GM18951 (cell line): ENCODE measurements around the gene TRMT2A.

ENCODE experiments used
- POLR2A ChIP-seq: IDR thresholded peaks from 4 replicates; pipeline ENCODE4 v1.6.1; 2011; ENCODE audit warnings: mild to moderate bottlenecking; ENCODE audit not compliant: insufficient read length, insufficient read depth; ENCODE audit errors: extremely low read depth
- in situ Hi-C: fragments of 300-500 bp; cut with MboI; formaldehyde crosslinking; loops from one replicate; pipeline ENCODE4 v1.12.0; 2022; ENCODE audit warnings: low sequenced_read_pairs, mixed read lengths, inconsistent platforms; ENCODE audit not compliant: unreplicated experiment

TRMT2A gene

GRCh38 chr22:20107471-20107901, 9.5 kb downstream of the TRMT2A start:
- in situ Hi-C loops, result no loop called here
- TF ChIP-seq POLR2A, result no peak

DNA sequence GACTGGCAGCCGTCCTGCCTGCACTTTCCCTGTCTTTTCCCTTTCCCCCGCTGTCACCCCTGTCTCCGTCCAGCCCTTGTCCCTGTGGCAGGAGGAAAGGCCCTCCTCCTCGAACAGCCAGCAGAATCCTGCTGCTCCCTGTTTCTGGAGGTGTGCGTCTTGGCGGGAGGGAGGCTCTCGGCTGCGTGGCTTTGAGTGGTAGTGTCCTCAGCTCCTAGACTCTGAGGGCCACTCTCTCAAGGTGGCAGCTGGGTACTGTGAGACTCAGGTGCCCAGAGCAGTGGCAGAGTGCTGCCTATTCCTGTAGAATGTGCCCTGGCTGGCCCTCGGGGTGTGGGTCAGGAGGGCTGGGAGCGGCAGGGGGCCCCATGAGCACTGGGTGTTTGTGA, 10.2 kb downstream of the TRMT2A start:
- in situ Hi-C loops, result no loop called here
- no peak for TF ChIP-seq POLR2A

DNA sequence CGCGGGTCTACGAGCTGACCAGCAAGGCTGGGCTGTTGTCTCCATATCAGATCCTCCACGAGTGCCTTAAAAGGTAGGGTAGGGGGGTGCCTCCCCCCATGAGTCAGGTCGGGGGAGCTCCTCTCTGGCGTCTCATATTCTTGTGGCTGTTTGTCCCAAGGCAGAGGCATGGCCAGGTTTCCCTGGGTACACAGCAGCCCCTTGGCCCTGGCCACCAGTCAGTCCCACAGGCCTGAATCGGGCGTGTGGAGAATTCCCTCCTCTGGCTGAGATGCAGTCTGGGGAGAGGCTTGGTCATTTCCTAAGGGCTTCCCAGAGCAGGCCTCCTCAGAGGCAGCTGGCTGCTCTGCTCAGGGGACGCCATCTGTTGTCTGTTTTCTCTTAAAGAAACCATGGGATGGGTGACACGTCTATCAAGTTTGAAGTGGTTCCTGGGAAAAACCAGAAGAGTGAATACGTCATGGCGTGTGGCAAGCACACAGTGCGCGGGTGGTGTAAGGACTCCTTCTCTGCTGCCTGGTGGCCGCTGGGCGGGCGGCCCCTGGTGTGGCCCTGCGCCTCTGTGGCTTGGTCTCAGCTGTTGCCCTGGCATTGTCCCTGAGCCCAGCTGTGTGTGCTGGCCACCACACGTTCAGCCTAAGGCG, 10.7 kb downstream of the TRMT2A start:
- no peak for TF ChIP-seq POLR2A

DNA sequence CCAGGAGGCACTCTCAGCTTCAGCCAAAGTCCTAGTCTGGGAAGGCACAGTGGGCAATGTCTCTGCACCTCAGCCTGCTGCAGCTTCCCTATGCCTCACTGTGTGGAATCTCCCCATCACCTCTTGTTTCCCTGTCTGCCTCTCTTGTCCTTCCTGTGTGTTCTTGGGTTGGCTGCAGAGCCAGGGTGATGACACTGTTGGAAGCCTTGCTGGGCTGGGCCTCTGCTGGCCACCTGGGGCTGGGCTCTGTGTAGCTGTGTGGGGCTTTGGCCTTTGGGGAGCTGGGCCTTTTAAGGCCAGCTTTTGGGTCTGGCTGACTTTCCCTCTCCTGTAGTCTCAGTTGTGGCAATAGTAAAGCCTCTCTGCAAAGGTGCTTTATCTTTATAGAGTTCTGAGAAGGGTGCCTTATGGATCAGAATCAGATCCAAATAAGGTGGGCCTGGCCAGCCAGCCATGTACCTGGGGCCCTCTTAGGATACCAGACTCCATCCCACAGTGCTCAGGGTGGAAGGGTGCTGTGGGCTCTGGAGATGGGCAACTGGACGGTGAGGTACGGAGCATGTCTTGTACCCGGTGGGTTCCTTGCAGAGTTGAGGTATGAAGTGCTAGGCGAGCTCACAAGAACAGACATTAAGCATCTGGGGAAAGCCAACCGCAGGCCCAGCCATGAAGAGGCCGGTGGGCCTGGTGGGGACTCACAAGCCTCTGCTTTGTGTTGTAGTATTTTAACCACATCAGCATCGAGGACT, 11.4 kb downstream of the TRMT2A start:
- TF ChIP-seq POLR2A, result no peak
- in situ Hi-C loops, result no loop called here

More for the DNA sequence above, 10.7 kb downstream of the TRMT2A start:
- in situ Hi-C loops, result no loop called here

GRCh38 chr22:20102203-20102780, 14.7 kb downstream of the TRMT2A start:
- TF ChIP-seq POLR2A, result no peak
- in situ Hi-C loops, result no loop called here

- no peak for TF ChIP-seq POLR2A
- in situ Hi-C loops, result no loop called here
Measured at GRCh38 chr22:20101638-20102037, 15.4 kb downstream of the TRMT2A start.

DNA sequence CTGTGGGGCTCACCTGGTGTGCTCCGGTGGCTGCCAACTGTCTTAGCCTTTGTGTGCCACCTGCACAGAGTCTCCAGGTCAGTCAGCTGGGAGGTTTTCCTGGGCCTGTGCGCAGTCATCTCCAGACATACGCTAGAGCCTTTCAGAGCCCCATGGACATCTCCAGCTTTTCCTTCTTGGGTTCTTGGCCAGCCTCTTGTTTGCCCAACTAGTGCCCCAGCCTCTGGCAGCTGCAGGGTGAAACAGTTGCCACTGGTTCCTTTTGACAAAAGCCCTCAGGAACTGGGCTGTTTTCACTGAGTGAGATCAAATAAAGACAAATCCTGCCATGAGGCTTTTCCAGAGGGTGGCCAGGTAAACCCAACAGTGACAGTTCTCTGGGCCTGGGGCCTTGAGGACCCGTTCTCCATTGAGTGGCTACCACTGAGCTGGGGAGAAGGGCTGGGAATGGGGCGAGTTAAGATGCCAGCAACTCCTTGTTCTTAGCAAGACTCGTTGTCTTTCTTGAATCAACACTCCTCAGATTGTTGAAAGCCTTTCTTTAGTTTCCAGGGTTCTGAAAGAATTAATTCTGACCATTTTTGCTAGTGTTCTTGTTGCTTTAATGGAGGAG, 17.8 kb downstream of the TRMT2A start:
- TF ChIP-seq POLR2A, result no peak
- in situ Hi-C loops, result no loop called here

DNA sequence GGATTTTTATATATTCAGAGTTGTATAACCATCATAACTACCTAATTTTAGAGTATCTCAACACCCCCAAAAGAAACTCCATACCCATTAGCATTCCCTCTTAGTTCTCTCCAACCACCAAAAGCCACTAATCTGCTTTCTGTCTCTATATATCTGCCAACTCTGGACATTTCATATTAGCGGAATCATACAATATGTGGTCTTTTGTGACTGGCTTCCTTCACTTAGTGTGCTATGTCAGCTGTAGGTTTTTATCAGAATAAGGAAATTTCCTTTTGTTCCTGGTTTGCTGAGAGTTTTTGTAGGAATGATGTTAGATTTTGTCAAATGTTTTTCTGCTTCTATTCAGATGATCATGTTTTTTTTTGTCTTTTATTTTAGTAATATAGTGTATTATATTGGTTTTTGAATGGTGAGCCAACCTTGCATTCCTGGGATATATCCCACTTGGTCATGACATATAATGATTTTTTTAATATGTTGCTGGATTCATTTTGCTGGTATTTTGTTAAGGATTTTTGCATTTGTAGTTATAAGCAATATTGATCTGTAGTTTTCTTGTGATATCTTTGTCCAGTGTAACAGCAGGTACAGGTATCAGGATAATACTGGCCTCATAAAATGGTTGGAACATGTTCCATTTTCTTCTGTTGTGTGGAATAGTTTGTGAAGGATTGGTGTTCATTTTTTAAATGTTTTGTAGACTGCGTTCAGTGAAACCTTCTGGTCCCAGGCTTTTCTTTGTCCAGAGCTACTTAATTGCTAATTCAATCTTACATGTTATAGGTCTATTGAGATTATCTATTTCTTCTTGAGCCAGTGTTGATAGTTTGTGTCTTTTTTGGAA, 20.2 kb downstream of the TRMT2A start:
- no peak for TF ChIP-seq POLR2A
- in situ Hi-C loops, result no loop called here

DNA sequence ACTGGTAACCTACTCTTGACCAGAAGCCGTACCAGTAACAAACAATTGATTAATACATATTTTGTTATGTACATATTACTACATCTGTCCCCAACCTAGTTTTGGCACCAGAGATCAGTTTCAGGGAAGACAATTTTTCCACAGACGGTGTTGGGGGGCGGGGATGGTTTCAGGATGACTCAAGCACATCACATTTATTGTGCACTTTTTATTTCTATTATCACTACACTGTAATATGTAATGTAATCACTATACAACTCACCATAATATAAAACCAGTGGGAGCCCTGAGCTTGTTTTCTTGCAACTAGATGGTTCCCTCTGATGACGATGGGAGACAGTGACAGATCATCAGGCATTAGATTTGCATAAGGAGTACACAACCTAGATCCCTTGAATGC, 21.5 kb downstream of the TRMT2A start:
- in situ Hi-C loops, result no loop called here
- TF ChIP-seq POLR2A, result no peak

DNA sequence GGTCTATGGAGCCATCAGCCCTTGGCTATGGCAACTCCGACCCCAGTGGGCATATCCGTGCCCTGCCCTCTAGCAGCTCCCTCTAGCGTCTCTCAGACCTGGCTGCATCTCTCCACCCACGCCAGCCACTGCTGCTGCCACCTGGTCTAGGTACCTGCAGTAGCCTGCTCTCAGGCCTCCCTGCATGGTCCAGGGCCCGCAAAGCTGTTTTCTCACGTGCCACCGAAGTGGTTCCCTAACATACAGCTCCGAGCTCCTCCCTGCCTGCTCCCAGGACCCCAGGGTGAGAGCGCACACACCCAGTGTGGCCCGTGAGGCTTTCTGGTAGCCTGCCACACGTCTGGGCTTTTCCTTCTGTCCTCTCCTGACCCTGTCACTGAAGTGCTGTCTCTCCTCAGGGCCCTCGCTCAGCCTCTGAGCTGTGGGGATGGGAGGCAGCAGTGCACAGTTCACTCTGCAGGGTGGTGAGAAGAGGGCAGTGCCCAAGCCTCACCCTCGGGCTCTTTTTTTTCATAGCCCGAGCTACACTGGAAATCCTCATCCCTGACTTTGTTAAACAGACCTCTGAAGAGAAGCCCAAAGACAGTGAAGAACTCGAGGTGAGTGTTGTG, 22.7 kb downstream of the TRMT2A start:
- in situ Hi-C loops, result no loop called here
- no peak for TF ChIP-seq POLR2A

DNA sequence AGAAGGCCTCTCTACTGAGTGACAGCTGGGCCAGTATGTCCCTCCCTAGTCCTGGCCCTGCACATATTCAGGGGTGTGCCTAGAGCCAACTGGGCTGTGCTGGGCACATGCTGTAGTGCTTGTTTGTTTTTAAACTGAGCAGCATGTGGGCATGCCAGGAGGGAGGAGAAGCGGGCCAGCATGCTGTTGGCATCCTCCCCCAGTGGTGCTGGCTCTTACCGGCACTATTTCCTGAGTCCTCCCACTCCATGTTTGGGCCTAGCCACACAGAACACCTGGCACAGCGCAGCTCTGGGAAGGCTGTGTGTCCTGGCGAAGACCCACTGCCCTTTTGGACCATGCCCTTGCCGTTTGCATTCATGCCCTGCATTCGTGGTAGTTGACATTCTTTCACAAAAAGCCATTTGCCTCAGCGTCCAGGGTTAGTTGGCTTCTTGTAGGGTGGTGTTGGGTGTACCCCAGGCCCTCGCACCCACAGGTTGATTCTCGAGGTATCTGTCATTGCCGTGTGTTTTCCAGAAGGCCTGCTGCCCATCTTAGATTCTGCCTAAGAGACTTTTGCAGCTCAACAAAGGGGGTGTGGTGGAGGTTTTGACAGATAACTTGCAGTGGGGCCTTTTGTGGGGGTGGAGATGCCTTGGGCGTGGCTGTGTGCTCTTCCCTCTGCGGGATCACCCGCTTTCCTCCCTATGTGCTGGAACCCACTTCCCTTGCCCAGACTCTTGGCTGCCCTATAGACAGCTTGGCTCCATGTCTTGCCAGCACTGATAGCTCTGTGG, 23.4 kb downstream of the TRMT2A start:
- TF ChIP-seq POLR2A, result no peak
- in situ Hi-C loops, result no loop called here

DNA sequence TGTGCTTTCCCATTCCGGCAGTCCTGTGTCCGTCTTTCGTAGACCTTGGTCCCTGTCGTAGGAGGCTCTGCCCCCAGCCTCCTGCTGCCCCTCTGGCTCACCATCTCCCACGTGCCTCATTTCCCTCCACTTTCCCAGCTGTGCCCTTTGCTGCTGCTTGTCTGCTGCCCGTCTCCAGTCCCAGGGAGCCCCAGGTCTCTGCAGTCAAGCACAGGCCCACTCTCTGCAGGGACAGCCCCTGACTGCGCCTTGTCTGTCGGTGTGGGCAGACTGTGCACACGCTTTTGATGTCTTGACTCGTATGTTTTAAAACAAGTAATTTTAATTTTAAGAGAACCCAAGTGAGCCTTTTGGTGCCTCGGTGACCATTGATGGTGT, 24.6 kb downstream of the TRMT2A start:
- in situ Hi-C loops, result no loop called here
- TF ChIP-seq POLR2A, result no peak
